ENCODE data around the gene ALAS1.

Gene ALAS1

DNA sequence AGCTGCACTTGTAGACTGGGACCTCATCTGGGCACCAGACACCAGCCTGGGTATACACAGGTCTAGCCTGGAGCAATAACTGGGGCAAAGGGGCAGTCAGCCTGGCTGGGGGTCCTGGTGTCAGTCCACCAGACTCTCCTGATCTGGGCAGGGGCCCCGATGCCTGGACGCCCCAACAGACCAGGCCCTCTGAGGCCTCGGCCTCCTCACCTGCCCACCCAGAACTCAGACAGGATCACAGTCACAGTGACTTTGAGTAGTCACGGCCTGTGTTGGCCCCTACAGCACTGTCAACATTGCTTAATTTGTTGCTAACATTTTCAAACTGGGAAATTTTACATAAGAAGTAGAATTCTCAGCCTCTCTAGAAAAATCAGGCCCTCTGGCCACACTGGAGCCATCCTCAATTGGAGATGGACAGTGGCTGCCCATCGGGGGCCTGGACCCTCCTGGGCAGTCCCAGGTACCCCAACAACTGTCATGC lies 35.2 kb downstream of the ALAS1 start:
- TF ChIP-seq FOXP2 (optimal IDR thresholded peaks at IDR 0.05; ENCODE audit: borderline replicate concordance, extremely low read depth, extremely low read length, insufficient read depth) (no peak), POLR2AphosphoS5 (IDR thresholded peaks at IDR 0.05; ENCODE audit: low read depth, low read length) (no peak), TAF1 (IDR thresholded peaks at IDR 0.05; ENCODE audit: borderline replicate concordance, insufficient read depth, low read length) (no peak), SIN3A (IDR thresholded peaks at IDR 0.05; ENCODE audit: borderline replicate concordance, insufficient read depth, low read length) (no peak)
- TF ChIP-seq, protein P1, sequence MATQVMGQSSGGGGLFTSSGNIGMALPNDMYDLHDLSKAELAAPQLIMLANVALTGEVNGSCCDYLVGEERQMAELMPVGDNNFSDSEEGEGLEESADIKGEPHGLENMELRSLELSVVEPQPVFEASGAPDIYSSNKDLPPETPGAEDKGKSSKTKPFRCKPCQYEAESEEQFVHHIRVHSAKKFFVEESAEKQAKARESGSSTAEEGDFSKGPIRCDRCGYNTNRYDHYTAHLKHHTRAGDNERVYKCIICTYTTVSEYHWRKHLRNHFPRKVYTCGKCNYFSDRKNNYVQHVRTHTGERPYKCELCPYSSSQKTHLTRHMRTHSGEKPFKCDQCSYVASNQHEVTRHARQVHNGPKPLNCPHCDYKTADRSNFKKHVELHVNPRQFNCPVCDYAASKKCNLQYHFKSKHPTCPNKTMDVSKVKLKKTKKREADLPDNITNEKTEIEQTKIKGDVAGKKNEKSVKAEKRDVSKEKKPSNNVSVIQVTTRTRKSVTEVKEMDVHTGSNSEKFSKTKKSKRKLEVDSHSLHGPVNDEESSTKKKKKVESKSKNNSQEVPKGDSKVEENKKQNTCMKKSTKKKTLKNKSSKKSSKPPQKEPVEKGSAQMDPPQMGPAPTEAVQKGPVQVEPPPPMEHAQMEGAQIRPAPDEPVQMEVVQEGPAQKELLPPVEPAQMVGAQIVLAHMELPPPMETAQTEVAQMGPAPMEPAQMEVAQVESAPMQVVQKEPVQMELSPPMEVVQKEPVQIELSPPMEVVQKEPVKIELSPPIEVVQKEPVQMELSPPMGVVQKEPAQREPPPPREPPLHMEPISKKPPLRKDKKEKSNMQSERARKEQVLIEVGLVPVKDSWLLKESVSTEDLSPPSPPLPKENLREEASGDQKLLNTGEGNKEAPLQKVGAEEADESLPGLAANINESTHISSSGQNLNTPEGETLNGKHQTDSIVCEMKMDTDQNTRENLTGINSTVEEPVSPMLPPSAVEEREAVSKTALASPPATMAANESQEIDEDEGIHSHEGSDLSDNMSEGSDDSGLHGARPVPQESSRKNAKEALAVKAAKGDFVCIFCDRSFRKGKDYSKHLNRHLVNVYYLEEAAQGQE (IDR thresholded peaks at IDR 0.05; ENCODE audit: insufficient read depth in 1 of 2, low read depth in 2 of 2, low read length in 2 of 2), result no peak

DNA sequence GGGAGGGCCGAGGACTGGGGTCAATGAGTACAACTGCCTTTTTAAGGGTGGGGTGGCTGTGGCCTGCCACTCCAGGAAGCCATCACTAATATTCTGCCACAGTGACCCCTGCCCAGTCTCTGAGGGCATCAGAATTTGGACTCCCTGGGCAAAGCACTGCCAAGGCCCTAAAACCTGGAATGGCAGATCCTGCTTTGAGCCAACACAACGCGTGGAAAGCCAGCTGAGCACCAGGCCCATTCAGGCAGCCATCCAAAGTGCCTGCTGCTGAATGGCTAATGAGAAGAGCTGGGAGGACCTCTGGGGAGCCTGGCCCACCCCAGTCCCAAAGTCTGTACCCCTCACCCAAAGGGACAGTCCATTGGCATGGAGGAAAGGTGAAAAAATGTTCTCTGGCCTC lies 36.0 kb downstream of the ALAS1 start:
- no peak for TF ChIP-seq POLR2AphosphoS5 (IDR thresholded peaks at IDR 0.05; ENCODE audit: low read depth, low read length)
- TF ChIP-seq SIN3A (IDR thresholded peaks at IDR 0.05; ENCODE audit: borderline replicate concordance, insufficient read depth, low read length), result no peak
- TF ChIP-seq FOXP2 (optimal IDR thresholded peaks at IDR 0.05; ENCODE audit: borderline replicate concordance, extremely low read depth, extremely low read length, insufficient read depth), result no peak
- TF ChIP-seq, protein P1 (IDR thresholded peaks at IDR 0.05; ENCODE audit: insufficient read depth in 1 of 2, low read depth in 2 of 2, low read length in 2 of 2), result no peak
- no peak for TF ChIP-seq TAF1 (IDR thresholded peaks at IDR 0.05; ENCODE audit: borderline replicate concordance, insufficient read depth, low read length)

DNA sequence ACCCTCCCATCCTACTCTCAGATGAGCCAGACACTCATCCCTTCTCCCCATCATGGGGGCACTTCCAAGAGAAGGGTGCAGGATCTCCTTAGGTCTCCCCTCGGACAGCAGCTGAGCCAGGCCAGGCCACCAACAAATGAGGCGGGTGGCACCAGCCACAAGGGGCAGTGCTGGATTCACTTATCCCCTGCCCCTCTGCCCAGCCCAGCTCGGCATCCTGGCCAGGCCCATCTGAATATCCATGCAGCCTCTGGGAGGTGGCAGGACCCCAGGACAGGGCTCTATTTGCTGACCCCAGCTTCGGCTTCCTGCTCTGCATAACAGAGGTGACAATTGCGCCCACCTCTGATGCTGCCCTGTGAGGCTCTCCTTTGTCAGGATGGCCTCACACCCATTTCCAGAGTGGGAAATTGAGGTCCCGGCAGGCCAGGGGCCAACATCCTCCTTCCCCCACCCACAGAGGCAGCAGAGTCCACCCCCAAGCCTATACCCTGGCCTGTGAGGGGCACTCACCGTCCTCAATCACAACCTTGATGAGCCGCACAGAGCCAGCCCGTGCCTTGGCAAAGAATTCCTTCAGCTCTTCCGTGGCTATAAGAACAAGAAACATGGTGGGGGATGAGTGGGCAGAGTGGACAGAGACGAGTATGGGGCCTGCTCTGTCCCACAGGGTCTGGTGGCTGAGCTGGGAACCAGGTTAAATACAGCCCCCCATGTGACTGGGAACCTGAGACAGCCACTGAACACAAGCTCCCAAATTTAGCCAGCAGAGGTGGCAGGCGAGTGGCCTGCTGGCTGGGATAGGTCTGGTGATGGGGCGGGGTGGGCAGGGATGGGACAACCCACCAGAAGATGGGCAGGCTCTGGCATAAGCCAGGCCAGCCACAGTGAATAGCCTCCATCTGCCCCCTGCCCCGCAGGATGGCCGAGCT lies 36.8 kb downstream of the ALAS1 start:
- TF ChIP-seq TAF1 (IDR thresholded peaks at IDR 0.05; ENCODE audit: borderline replicate concordance, insufficient read depth, low read length) (no peak), SIN3A (IDR thresholded peaks at IDR 0.05; ENCODE audit: borderline replicate concordance, insufficient read depth, low read length) (no peak), FOXP2 (optimal IDR thresholded peaks at IDR 0.05; ENCODE audit: borderline replicate concordance, extremely low read depth, extremely low read length, insufficient read depth) (no peak), POLR2AphosphoS5 (IDR thresholded peaks at IDR 0.05; ENCODE audit: low read depth, low read length) (no peak)
- TF ChIP-seq, protein P1 (IDR thresholded peaks at IDR 0.05; ENCODE audit: insufficient read depth in 1 of 2, low read depth in 2 of 2, low read length in 2 of 2), result no peak

DNA sequence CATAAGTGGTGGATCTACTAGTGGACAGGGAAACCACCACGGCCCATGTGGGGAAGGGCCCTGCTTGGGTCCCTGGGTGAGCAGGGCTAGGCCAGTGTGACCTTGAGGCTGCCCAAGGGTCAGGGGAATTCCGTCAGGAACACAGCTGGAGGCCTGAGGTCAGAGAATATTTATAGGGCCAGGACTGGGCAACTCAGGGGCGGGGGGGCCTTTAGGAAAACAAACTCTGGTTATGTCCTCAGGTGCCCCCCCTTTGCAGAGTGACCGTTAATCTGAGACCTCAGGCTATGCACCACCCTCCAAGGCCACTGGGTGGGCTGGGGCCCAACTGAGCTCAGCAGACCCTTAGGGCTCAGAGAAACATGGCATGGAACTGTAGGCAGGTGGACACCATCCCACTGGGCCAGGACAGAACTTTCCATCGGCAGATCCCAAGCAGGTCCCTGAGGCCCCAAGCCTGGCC lies 38.5 kb downstream of the ALAS1 start:
- TF ChIP-seq FOXP2 (optimal IDR thresholded peaks at IDR 0.05; ENCODE audit: borderline replicate concordance, extremely low read depth, extremely low read length, insufficient read depth) (no peak), TAF1 (IDR thresholded peaks at IDR 0.05; ENCODE audit: borderline replicate concordance, insufficient read depth, low read length) (no peak), POLR2AphosphoS5 (IDR thresholded peaks at IDR 0.05; ENCODE audit: low read depth, low read length) (no peak), SIN3A (IDR thresholded peaks at IDR 0.05; ENCODE audit: borderline replicate concordance, insufficient read depth, low read length) (no peak)
- TF ChIP-seq, protein P1 (IDR thresholded peaks at IDR 0.05; ENCODE audit: insufficient read depth in 1 of 2, low read depth in 2 of 2, low read length in 2 of 2), result no peak

Measured in PFSK-1 (cell line).